GM12878 (cell line): Measurements from ENCODE around the gene TRIM37. TPM values are rescaled to one million over a fixed set of nuclear protein-coding genes. Genes with fewer than 3 reads are reported as not detected.

Experiments used
- ATAC-seq: fragments of 200-7000 bp; cut with Tn5 transposase; 3 replicates; pipeline ENCODE4 v1.9.1; 2020; ENCODE audit warnings: mild to moderate bottlenecking, moderate library complexity
- BruUV-seq: library from RNA; stranded (reverse); fragments of 400-500 nt; replicated peaks from 2 replicates; lab custom pipeline; 2021; lab: Mats Ljungman, UMichigan
- CTCF ChIA-PET: fragments of 300-600 bp; sonication (Branson Sonifier 250); formaldehyde crosslinking; extraction: SDS; loops from one replicate; lab custom pipeline; 2021; ENCODE audit warnings: inconsistent platforms; lab: Yijun Ruan, JAX
- POLR2A ChIA-PET: fragments of 350-600 bp; formaldehyde crosslinking; extraction: SDS; loops from one replicate; lab custom pipeline; 2021; ENCODE audit warnings: inconsistent platforms; lab: Charles Lee
- RAD21 ChIA-PET: fragments of 300-600 bp; sonication (Branson Sonifier 250); formaldehyde crosslinking; loops from one replicate; lab custom pipeline; 2023; ENCODE audit warnings: antibody characterized with exemption; ENCODE audit not compliant: unreplicated experiment; lab: Charles Lee
- SMC1A ChIA-PET: fragments of 300-600 bp; sonication (Branson Sonifier 250); formaldehyde crosslinking; loops from one replicate; lab custom pipeline; 2023; ENCODE audit not compliant: unreplicated experiment, uncharacterized antibody; lab: Charles Lee
- DNase-seq: peaks from one replicate; pipeline ENCODE4 v3.0.0-alpha.2; 2011; ENCODE audit warnings: low read depth, low spot score
- FAIRE-seq: peaks from 3 replicates; lab custom pipeline; 2011; peaks lifted over from hg19 to GRCh38; lab: Jason Lieb, UNC
- H2AFZ ChIP-seq: 2 replicates; pipeline ENCODE4 v1.6.0; 2011; ENCODE audit warnings: low read depth, low read length, control low read depth; ENCODE audit not compliant: control insufficient read depth
- H3K27ac ChIP-seq: 2 replicates; pipeline ENCODE4 v1.5.1; 2011; ENCODE audit warnings: control low read depth; ENCODE audit not compliant: control insufficient read depth, insufficient read depth
- H3K27me3 ChIP-seq, 2 experiments: replicated peaks in 1 of 2; 2 replicates each; pipeline versions ENCODE4 v1.6.0 to v1.6.1; 2011; ENCODE audit warnings: low read length in 1 of 2; ENCODE audit not compliant: control insufficient read depth in 2 of 2, insufficient read depth in 2 of 2
- H3K36me3 ChIP-seq, 2 experiments: 2 replicates each; pipeline ENCODE4 v1.5.1; 2011; ENCODE audit warnings: low read length in 1 of 2; ENCODE audit not compliant: control insufficient read depth in 2 of 2, insufficient read depth in 2 of 2
- H3K4me1 ChIP-seq: 2 replicates; pipeline ENCODE4 v1.6.1; 2011; ENCODE audit warnings: mild to moderate bottlenecking, low read length, moderate library complexity, mixed read lengths; ENCODE audit not compliant: control insufficient read depth, insufficient read depth
- H3K4me2 ChIP-seq: 2 replicates; pipeline ENCODE4 v1.6.0; 2011; ENCODE audit warnings: control low read depth; ENCODE audit not compliant: control insufficient read depth, insufficient read depth
- H3K4me3 ChIP-seq: fragments of 200-600 bp; sonication (generic); 2 replicates; pipeline ENCODE4 v1.5.1; 2016
- H3K79me2 ChIP-seq: 2 replicates; pipeline ENCODE4 v1.6.0; 2011; ENCODE audit warnings: low read length; ENCODE audit not compliant: control insufficient read depth, insufficient read depth
- H3K9ac ChIP-seq: 2 replicates; pipeline ENCODE4 v1.8.0; 2011; ENCODE audit warnings: low read length, control low read depth, mixed read lengths; ENCODE audit not compliant: control insufficient read depth, insufficient read depth
- H3K9me3 ChIP-seq: replicated peaks from 3 replicates; pipeline ENCODE4 v1.5.1; 2011; ENCODE audit warnings: mild to moderate bottlenecking, low read length; ENCODE audit not compliant: control insufficient read depth, insufficient read depth
- H4K20me1 ChIP-seq: 2 replicates; pipeline ENCODE4 v1.6.0; 2011; ENCODE audit not compliant: control insufficient read depth, insufficient read depth
- ASH2L ChIP-seq: fragments of 300-600, 200-600 bp; sonication (generic); IDR thresholded peaks from 2 replicates; pipeline ENCODE4 v1.6.1; 2017; ENCODE audit warnings: low read depth, mild to moderate bottlenecking, borderline replicate concordance
- ATF2 ChIP-seq: IDR thresholded peaks from 2 replicates; pipeline ENCODE4 v1.6.1; 2012; ENCODE audit warnings: low read length, inconsistent platforms
- ETV6 ChIP-seq, 2 experiments: fragments of 450-650 bp in 1 of 2; IDR thresholded peaks in 1 of 2; conservative IDR thresholded peaks in 1 of 2; 2 replicates each; pipeline ENCODE4 v1.6.1; 2014; ENCODE audit warnings: antibody characterized with exemption in 1 of 2, borderline replicate concordance in 1 of 2, low read depth in 1 of 2, mild to moderate bottlenecking in 1 of 2, moderate library complexity in 1 of 2
- NFXL1 ChIP-seq: fragments of 450-650 bp; IDR thresholded peaks from 2 replicates; pipeline ENCODE4 v1.6.1; 2017; ENCODE audit warnings: antibody characterized with exemption, mild to moderate bottlenecking, borderline replicate concordance
- RFX5 ChIP-seq: IDR thresholded peaks from 2 replicates; pipeline ENCODE4 v1.6.1; 2011; ENCODE audit warnings: low read depth, low read length, improper control_type of control experiment
- SMAD1 ChIP-seq: fragments of 450-650 bp; IDR thresholded peaks from 2 replicates; pipeline ENCODE4 v1.6.1; 2018; ENCODE audit warnings: mild to moderate bottlenecking, low read depth; ENCODE audit not compliant: partially characterized antibody
- TARDBP ChIP-seq: IDR thresholded peaks from 2 replicates; pipeline ENCODE4 v1.6.1; 2016; ENCODE audit warnings: borderline replicate concordance
- TCF7 ChIP-seq: IDR thresholded peaks from 2 replicates; pipeline ENCODE4 v1.6.1; 2014; ENCODE audit warnings: antibody characterized with exemption, borderline replicate concordance
- ZBTB11 ChIP-seq: fragments of 450-650 bp; formaldehyde crosslinking; IDR thresholded peaks from 2 replicates; pipeline ENCODE4 v1.5.0; 2022; ENCODE audit warnings: mild to moderate bottlenecking, missing genetic modification characterization
- WGBS: methylation state at CpG from one replicate; pipeline ENCODE4 v1.1.6; 2016; ENCODE audit warnings: low lambda C conversion rate; ENCODE audit not compliant: insufficient replicate concordance, insufficient coverage; ENCODE audit errors: missing lambda C conversion rate; 5-methylcytosine and 5-hydroxymethylcytosine counted together
- in situ Hi-C: fragments of 300-500 bp; cut with MboI; formaldehyde crosslinking; loops from 9 replicates; pipeline ENCODE4 v1.14.3; 2018; ENCODE audit warnings: mixed read lengths
- intact Hi-C: fragments of 100-400 bp; cut with micrococcal nuclease; formaldehyde crosslinking; loops from one replicate; pipeline ENCODE4 v1.14.2; 2022; ENCODE audit not compliant: unreplicated experiment
- polyA plus RNA-seq, 11 experiments: library from polyadenylated mRNA; depleted of rRNA in 4 of 11; unstranded in 6 of 11; stranded (reverse) in 5 of 11; fragments of >200 nt; fragmentation: Nextera tagmentation in 4 of 11; fragmentation: Illumina TruSeq in 1 of 11; extraction: Ambion mirVana in 4 of 11; extraction: Trizol in 1 of 11; gene quantifications; 1 replicate in 1 of 11; 2 replicates in 10 of 11; pipeline versions ENCODE4 v1.2.1 to v1.2.3, GENCODE V29; 2011 to 2016; ENCODE audit warnings: inconsistent platforms in 2 of 11, missing spikeins in 2 of 11, low read depth in 1 of 11
- total RNA-seq, 4 experiments: library from RNA; depleted of rRNA in 3 of 4; stranded (reverse); fragments of >200 nt in 3 of 4; fragmentation: Illumina TruSeq in 1 of 4; extraction: Trizol in 1 of 4; gene quantifications; 2 replicates each; pipeline versions ENCODE4 v1.2.1 to v1.2.3, GENCODE V29; 2013 to 2021

The TRIM37 gene
- total and polyA plus RNA-seq, 10 of the 15 experiments (the other 5 are each of a cell fraction or from before 2014, with no cell fraction given), result 4.8 to 20.6 (median 18.1) TPM

- TF ChIP-seq ZBTB11 (no peak), ATF2 (no peak)
- TF ChIP-seq, all 136 proteins: peak for 9
These were observed 18.0 kb upstream of the TRIM37 start (continued) for GRCh38 chr17:59124665-59125064.

- Histone ChIP-seq H3K9ac (no peak overlapping the region), H3K36me3 (peaks cover 0 to 13% of the 10 kb centered on the region in 2 experiments; a peak in 3 of 4 replicates), H4K20me1 (no peaks in the 10 kb centered on the region), H3K27me3 (no peaks in the 10 kb centered on the region), H3K27ac (no peak overlapping the region), H3K9me3 (no peaks in the 10 kb centered on the region), H3K4me2 (no peak overlapping the region), H3K4me1 (peaks cover 9% of the 10 kb centered on the region), H2AFZ (no peak overlapping the region), H3K4me3 (no peak overlapping the region), H3K79me2 (peaks cover 2% of the 10 kb centered on the region)
- WGBS, result 24% methylated on average over 9 of the region's 9 CpGs
- FAIRE-seq, result no peak
- intact Hi-C loops (no loop called here), in situ Hi-C loops (no loop called here)
- ChIA-PET POLR2A (interaction anchor here (0.7 kb wide), 1 partner anchor 9 kb away, joined by 5 read pairs; no protein-coding TSS in a partner anchor), CTCF (no interaction called here), SMC1A (no interaction called here), RAD21 (no interaction called here)
- no peak for ATAC-seq
- no peak for DNase-seq
- TF ChIP-seq ETV6 (conservative IDR thresholded peaks at IDR 0.05 in 1 of 2, IDR thresholded peaks at IDR 0.05 in 1 of 2; ENCODE audit: borderline replicate concordance in 1 of 2, low read depth in 1 of 2) (peak in 1 of 2 experiments; percentile 98; a peak in 2 of 4 replicates), RFX5 (no peak), ASH2L (no peak), TCF7 (no peak), SMAD1 (no peak), NFXL1 (peak; percentile 55; the same call in 1 of the 2 replicates), TARDBP (no peak)
- TF ChIP-seq, all 136 proteins: peak for 2
- no TSS peak for BruUV-seq
These were observed 15.3 kb upstream of the TRIM37 start for GRCh38 chr17:59121901-59122480.
